ENCODE measurements around the gene CYB561. TPM values are rescaled to one million over a fixed set of nuclear protein-coding genes. Genes with fewer than 3 reads are reported as not detected.

CYB561 gene
- total RNA-seq, 1 donor from 2014 or later = 9.0 TPM

- H3K36me3 ChIP-seq = peaks cover 23% of the 10 kb centered on the region
- no peak for TF ChIP-seq CTCF (IDR thresholded peaks at IDR 0.05; ENCODE audit: borderline replicate concordance)
- H3K4me3 ChIP-seq = no peak overlapping the region
- H3K27me3 ChIP-seq (ENCODE audit: low read depth) = no peaks in the 10 kb centered on the region
- no peak for DNase-seq
- intact Hi-C loops (cut with micrococcal nuclease) = no loop called here
- H3K27ac ChIP-seq (replicated peaks) = no peak overlapping the region
- H3K9me3 ChIP-seq (replicated peaks) = no peaks in the 10 kb centered on the region
- H3K4me1 ChIP-seq = no peaks in the 10 kb centered on the region
Observed at GRCh38 chr17:63390090-63390489, 56.0 kb downstream of the CYB561 start.

GRCh38 chr17:63387656-63388340 lies 58.3 kb downstream of the CYB561 start:
- intact Hi-C loops (cut with micrococcal nuclease) = no loop called here
- TF ChIP-seq CTCF (IDR thresholded peaks at IDR 0.05; ENCODE audit: borderline replicate concordance) = no peak
- DNase-seq = no peak
- H3K36me3 ChIP-seq = peaks cover 23% of the 10 kb centered on the region
- no peaks in the 10 kb centered on the region for H3K4me1 ChIP-seq
- no peak overlapping the region for H3K4me3 ChIP-seq
- H3K27ac ChIP-seq (replicated peaks) = no peak overlapping the region
- no peaks in the 10 kb centered on the region for H3K9me3 ChIP-seq (replicated peaks)
- no peaks in the 10 kb centered on the region for H3K27me3 ChIP-seq (ENCODE audit: low read depth)

- TF ChIP-seq CTCF (IDR thresholded peaks at IDR 0.05; ENCODE audit: borderline replicate concordance) = no peak
- DNase-seq = no peak
- Histone ChIP-seq H3K27me3 (ENCODE audit: low read depth) (no peaks in the 10 kb centered on the region), H3K4me3 (no peak overlapping the region), H3K36me3 (peaks cover 12% of the 10 kb centered on the region), H3K9me3 (replicated peaks) (no peaks in the 10 kb centered on the region), H3K4me1 (no peaks in the 10 kb centered on the region), H3K27ac (replicated peaks) (no peak overlapping the region)
- intact Hi-C loops (cut with micrococcal nuclease) = no loop called here
Observed at GRCh38 chr17:63382826-63383225, 63.3 kb downstream of the CYB561 start.

Other genes starting within 250 kb of the CYB561 start
- gene ACE, start 30.8 kb upstream of the CYB561 start, total RNA-seq = 6.2 TPM
- gene KCNH6, start 77.1 kb upstream of the CYB561 start, total RNA-seq = not detected
- gene DCAF7, start 104.2 kb upstream of the CYB561 start, total RNA-seq = 45.7 TPM
- 44.7 TPM for gene TACO1, start 154.6 kb upstream of the CYB561 start, total RNA-seq
- 41.3 TPM for gene MAP3K3, start 176.1 kb upstream of the CYB561 start, total RNA-seq